Activated CD4-positive, alpha-beta T cell treated with anti-CD3 and anti-CD28 coated beads, Interleukin-2, amount 50 U/mL, for 1 hour (primary cell): Measurements from ENCODE around the gene CACNA2D4.

Source experiments
- DNase-seq: peaks from one replicate; pipeline ENCODE4 v3.0.0-alpha.2; 2020

The CACNA2D4 gene

GRCh38 chr12:1797011-1797901 lies 121.2 kb downstream of the CACNA2D4 start:
- DNase-seq, result peak; percentile 49

GRCh38 chr12:1796515-1797010 lies 121.9 kb downstream of the CACNA2D4 start:
- peak; percentile 32 for DNase-seq

GRCh38 chr12:1795785-1796514 lies 122.5 kb downstream of the CACNA2D4 start:
- DNase-seq, result peak; percentile 93

DNA sequence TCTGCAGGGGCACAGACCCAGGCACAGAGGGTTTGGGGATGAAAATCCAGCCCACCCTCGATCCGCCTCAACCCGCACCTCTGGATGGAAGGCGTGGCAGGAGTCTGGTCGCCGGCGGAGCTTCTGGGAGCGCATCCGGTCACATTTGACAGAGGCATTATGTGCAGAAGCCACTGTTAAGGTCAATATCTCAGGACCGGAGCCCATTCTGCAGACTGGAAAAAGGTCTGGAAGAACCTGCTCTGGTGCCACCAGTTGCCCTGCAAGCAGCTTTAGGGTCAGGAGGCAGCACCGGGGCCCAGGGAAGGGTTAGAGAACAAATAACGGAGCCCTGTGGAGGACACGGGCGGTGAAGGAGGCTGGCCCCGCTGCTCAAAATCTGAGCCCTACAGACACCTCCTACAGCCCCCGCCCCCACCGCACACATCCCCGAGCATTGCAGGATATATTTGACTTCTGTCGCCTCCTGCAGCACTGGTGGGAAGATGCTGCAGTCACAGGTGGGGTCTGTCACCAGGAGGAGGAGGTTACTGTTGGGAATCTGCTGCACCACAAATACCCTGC lies 123.1 kb downstream of the CACNA2D4 start:
- DNase-seq, result no peak

DNA sequence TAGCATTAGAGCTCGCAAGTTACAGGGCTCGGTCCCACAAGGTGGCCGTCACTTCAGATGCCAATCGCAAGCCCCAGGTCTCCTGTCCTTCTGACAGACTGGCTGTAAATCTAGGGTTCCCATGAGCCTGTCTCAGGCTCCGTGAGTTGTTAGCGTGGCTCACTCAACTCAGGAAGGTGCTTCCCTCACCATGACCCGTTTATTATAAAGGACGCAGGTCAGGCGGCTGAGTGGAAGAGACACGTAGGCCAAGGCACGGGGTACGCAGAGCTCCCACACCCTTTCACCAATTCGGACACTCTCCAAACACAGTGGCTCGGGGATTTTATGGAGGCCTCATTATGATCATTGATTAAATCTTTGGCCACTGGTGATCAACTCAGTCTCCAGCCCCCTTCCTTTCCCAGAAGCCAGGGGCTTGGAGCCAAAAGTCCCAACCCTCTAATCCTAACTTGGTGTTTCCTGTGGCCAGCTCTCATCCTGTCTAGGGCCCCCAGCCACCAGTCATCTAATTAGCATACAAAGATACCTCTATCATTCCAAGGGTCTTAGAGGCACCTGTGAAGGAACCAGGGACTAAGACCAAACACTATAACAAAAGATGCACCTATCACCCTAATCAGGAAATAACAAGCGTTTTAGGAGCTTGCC lies 123.9 kb downstream of the CACNA2D4 start:
- DNase-seq, result no peak

DNA sequence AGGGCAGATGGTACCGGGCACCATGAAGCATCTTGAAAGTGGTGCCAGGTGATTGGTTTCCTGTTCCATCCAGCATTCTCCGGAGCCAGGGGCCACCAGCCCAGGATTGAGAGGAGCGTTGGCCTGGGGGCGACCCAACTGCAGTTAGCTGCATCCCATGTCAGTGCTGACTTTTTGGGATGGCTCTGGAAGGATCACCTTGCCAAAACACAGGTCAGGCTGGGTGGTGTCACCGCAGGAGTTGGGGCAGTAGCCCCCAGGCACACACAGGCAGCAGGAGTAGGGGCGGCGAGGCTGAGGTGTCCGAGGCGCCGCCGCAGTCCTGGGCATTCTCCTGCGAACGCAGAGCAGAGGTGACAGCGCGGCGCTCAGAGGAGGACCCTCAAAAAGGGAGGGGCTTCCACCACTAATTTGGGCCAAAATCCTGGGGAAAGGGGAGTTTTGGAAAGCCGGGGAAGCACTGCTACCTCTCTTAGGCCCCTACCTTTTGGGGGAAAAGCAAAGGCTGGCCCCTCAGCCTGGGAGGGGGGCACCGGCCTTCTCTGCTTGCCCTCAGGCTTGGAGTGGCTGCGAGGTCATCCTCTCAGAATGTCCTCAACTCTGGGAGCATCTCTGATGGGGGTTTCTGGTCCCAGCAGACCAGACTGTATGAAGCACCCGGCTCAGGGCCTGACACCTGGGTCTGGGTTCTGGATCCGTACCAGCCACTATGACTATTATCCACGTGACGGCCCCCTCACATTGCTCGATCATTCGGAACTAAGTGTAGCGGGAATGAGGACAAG lies 124.8 kb downstream of the CACNA2D4 start:
- DNase-seq, result no peak

DNA sequence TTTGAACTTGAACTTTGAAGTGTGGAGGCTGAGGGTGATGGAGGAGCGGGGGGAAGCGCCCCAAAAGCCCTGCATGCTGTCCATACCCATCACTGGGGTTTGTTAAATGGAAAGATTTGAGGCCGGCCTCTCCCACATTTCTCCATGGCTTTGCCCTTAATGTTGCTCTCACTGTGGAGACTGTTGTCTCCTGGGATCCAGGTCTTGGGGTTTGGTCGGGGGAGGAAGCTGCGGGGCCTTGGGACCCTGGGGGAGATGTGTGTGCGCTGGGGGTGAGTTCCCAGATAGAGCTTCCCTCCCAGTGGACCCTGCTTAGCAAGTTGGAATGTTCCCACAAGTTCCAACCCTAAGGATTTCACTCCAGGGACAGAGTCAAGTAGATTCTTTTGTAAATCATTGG lies 126.0 kb downstream of the CACNA2D4 start:
- DNase-seq, result no peak

GRCh38 chr12:1791104-1791841 lies 127.2 kb downstream of the CACNA2D4 start:
- peak; percentile 66 for DNase-seq

DNA sequence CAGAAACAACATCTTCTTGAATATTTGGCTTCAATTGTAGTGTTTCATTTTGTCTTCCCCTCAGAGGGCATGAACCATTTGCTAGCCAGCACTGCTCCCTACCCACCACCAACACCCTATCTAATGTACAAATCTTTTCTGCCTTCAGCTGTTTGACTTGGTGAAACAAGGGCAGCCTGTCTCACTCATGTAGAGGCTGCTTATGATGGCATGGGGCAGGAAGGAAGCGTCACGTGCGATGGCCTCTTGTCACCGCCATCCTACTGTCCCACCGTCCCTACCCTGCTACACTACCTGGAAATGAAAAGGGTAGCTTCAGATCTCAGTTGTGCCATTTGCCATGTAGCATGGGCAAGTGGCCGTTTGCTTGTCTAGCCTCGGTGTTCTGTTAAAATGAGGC lies 128.0 kb downstream of the CACNA2D4 start:
- DNase-seq, result no peak

DNA sequence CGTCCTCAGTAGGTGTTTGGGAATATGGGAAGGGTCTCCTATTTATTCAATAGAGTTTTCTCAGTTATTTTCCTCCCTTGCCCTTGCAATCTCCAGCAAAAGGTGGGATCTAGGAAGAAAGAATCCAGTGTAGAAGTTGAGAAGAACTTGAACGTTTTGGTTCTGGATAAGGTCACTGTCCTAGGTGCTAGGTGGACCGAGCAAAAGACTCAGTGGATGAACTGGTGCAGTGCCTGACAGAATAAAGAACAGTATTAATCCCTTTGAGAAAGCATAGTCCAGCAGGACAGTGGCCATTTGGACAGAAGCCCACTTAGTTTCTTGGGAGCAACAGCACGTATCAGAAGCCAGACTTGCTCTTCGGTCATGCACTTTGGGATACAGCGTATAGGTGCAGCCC lies 130.7 kb downstream of the CACNA2D4 start:
- no peak for DNase-seq

GRCh38 chr12:1782215-1782614 lies 136.2 kb downstream of the CACNA2D4 start:
- no peak for DNase-seq

GRCh38 chr12:1781772-1782171 lies 136.7 kb downstream of the CACNA2D4 start:
- DNase-seq, result no peak

- no peak for DNase-seq
Observed at GRCh38 chr12:1779783-1780182, 138.7 kb downstream of the CACNA2D4 start.

DNA sequence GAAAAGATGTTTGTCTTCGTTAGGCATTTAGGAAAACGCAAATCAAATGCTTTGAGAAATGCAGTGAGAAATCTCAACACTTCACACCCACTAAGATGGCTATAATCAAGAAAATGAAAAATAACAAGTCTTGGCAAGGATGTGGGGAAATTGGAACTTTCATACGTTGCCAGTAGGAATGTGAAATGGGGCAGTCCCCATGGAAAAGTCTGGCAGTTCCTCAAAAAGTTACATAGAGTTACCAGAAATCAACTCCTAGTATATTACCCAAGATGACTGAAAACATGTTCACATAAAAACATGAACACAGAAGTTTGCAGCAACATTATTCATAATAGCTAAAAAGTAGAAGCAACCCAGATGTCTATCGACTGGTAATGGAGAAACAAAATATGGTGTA lies 139.5 kb downstream of the CACNA2D4 start:
- no peak for DNase-seq

DNA sequence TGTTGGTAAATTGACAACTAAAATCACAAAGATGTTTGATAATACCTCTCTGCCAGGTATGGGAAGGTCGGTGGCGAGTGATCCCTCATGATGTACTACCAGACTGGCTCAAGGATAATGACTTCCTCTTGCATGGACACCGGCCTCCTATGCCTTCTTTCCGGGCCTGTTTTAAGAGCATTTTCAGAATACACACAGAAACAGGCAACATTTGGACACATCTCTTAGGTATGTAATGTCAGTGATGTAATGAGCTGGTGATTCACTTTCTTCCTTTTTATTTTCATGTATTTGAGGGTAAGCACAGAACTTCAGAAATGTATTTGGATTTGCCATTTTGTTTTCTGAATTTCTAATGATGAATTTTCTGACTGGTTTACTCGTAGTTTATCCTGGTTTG lies 140.7 kb downstream of the CACNA2D4 start:
- DNase-seq, result no peak

GRCh38 chr12:1776170-1776921 lies 142.1 kb downstream of the CACNA2D4 start:
- no peak for DNase-seq

DNA sequence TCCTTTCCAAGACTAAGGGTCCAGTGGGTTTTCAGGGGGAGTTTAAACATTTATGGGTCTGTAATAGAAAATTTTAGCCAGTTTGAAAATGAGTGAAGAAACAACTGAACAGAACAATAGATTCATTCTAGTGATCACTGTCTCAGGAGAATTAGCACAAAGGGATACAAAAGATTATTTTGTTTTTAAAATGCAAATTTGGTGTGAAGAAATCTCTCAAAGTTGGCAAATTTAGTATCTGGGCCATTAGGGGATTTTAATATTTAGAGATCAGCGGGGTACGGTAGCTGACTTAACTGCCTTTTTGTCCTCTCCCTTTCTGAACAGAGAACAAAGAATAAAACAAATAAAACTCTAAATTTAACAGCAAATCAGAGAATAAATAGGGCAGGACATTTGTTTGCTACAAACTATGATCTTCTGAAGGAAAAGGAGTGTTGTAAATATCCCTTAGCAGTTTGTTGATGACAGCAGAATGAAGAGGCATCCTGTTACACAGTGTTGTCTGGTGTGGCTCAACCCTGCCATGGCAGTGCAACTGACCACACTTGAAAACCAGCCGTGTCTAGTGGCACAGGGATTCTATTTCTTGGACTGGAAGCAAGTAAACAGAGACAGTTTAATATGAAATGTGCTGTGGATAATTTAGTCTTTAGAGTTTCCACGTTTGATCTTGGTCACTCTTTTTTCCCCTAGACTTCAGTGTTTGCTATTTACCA lies 144.4 kb downstream of the CACNA2D4 start:
- no peak for DNase-seq

DNA sequence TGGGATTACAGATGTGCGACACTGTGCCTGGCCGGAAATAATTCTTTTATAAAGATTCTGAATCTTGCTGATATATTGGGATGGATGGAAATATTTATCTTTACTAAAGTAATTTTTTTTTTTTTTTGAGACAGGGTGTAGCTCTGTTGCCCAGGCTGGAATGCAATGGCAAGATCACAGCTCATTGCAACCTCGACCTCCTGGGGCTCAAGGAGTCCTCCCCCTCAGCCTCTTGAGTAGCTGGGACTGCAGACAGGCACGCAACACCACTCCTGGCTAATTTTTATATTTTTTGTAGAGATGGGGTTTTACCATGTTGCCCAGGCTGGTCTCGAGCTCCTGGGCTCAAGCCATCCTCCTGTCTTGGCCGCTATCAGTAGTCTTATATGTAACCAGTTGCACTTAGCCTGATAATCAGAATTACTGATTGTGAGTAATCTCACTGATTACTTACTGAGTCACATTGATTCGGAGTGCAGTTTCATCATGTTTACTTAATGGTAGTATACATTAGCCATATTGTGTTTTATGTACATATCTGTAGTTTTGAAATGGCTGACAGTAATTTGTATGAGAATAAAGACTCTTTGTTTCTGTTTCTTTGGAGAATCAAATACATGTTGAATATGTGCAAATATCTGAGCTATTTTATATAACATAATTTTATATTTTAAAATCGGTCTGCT lies 148.5 kb downstream of the CACNA2D4 start:
- DNase-seq, result no peak

GRCh38 chr12:1768615-1769014 lies 149.8 kb downstream of the CACNA2D4 start:
- DNase-seq, result no peak
